Tracheal epithelial cell (primary cell): ENCODE measurements around the gene ARCN1. TPM values are rescaled to one million over a fixed set of nuclear protein-coding genes. Genes with fewer than 3 reads are reported as not detected.

ENCODE experiments used
- total RNA-seq: library from RNA; depleted of rRNA; stranded (reverse); fragments of >200 nt; gene quantifications from 2 replicates; pipeline ENCODE4 v1.2.1, GENCODE V29; 2014

ARCN1 gene
- 71.8 and 92.5 TPM in 2 replicates for total RNA-seq

GRCh38 chr11:118572061-118572980 is at the start of gene ARCN1:
ARCN1 (plus strand) TSS chr11:118572409; CDS start chr11:118572548, 139 bp downstream.

GRCh38 chr11:118527109-118527508 is 45.1 kb upstream of the ARCN1 start, which contains the start of gene TTC36:
TTC36 (plus strand) TSS chr11:118527474; CDS start chr11:118527495, 21 bp downstream.

GRCh38 chr11:118530683-118531596 is 41.3 kb upstream of the ARCN1 start, which contains the start of gene TMEM25:
TMEM25 (plus strand) TSS chr11:118531192; CDS start chr11:118531802, 610 bp downstream.

GRCh38 chr11:118607401-118608359 is 35.5 kb downstream of the ARCN1 start, which contains the start of gene PHLDB1:
PHLDB1 (plus strand) TSS chr11:118607615; CDS start chr11:118613837, 6,222 bp downstream.

Other genes with a start within 250 kb of the ARCN1 start
- not detected in 2 replicates for gene CD3D, start 229.7 kb upstream of the ARCN1 start, total RNA-seq
- not detected in 2 replicates for gene CD3G, start 228.1 kb upstream of the ARCN1 start, total RNA-seq
- 22.6 and 23.1 TPM in 2 replicates for gene UBE4A, start 212.8 kb upstream of the ARCN1 start, total RNA-seq
- gene ATP5MG, start 170.8 kb upstream of the ARCN1 start, total RNA-seq: 40.5 and 54.1 TPM in 2 replicates
- gene KMT2A, start 135.9 kb upstream of the ARCN1 start, total RNA-seq: 15.2 and 17.1 TPM in 2 replicates
- gene TTC36, start 44.9 kb upstream of the ARCN1 start, total RNA-seq: 1.1 and 1.7 TPM in 2 replicates
- 38.3 and 46.9 TPM in 2 replicates for gene TMEM25, start 41.2 kb upstream of the ARCN1 start, total RNA-seq
- gene IFT46, start 6.5 kb upstream of the ARCN1 start, total RNA-seq: 20.0 and 21.2 TPM in 2 replicates
- gene PHLDB1, start 35.2 kb downstream of the ARCN1 start, total RNA-seq: 10.2 and 18.3 TPM in 2 replicates
- gene TREH, start 107.2 kb downstream of the ARCN1 start, total RNA-seq: not detected in 2 replicates
- 81.0 and 95.3 TPM in 2 replicates for gene DDX6, start 218.8 kb downstream of the ARCN1 start, total RNA-seq